Peyer's patch (tissue), 4 donors: ENCODE results near the gene CRADD. TPM values are rescaled to one million over a fixed set of nuclear protein-coding genes. Genes with fewer than 3 reads are reported as not detected.

Experiments used
- DNase-seq, 3 donors: peaks; one replicate each; pipeline ENCODE4 v3.0.0-alpha.2; 2017 to 2019
- H3K27ac ChIP-seq, 4 donors: fragments of 200-600 bp; sonication (generic); one replicate each; pipeline ENCODE4 v1.5.1; 2016 to 2019
- H3K27me3 ChIP-seq, 2 donors: fragments of 200-600 bp; sonication (generic); one replicate each; pipeline ENCODE4 v1.5.1; 2019
- H3K36me3 ChIP-seq, 3 donors: fragments of 200-600 bp; sonication (generic); one replicate each; pipeline ENCODE4 v1.5.1; 2016 to 2019
- H3K4me1 ChIP-seq, 4 donors: fragments of 200-600 bp; sonication (generic); one replicate each; pipeline ENCODE4 v1.5.1; 2016 to 2019
- H3K4me3 ChIP-seq, 4 donors: fragments of 200-600 bp; sonication (generic); 1 replicate in 3 of 4; 2 replicates in 1 of 4; pipeline ENCODE4 v1.5.1; 2016 to 2019; ENCODE audit warnings: mild to moderate bottlenecking in 1 of 4
- H3K9me3 ChIP-seq, 4 donors: fragments of 200-600 bp; sonication (generic); one replicate each; pipeline ENCODE4 v1.5.1; 2016 to 2019; ENCODE audit warnings: mild to moderate bottlenecking in 1 of 4
- CTCF ChIP-seq, 6 experiments: fragments of 450-650 bp in 4 of 6; fragments of 200-600 bp in 2 of 6; sonication (generic) in 1 of 6; IDR thresholded peaks; one replicate each; pipeline ENCODE4 v1.5.1; 2017 to 2019; ENCODE audit warnings: antibody characterized with exemption in 6 of 6, mild to moderate bottlenecking in 3 of 6, moderate library complexity in 1 of 6
- POLR2A ChIP-seq, 2 donors: fragments of 450-650 bp; IDR thresholded peaks; one replicate each; pipeline ENCODE4 v1.5.1; 2017; ENCODE audit warnings: antibody characterized with exemption in 2 of 2, mild to moderate bottlenecking in 2 of 2, moderate library complexity in 2 of 2
- total RNA-seq, 4 donors: library from RNA; depleted of rRNA; stranded (reverse); fragments of >200 nt; gene quantifications; one replicate each; pipeline ENCODE4 v1.1.0, GENCODE V29; 2016

CRADD gene
- total RNA-seq, 4 donors from 2014 or later: 66.3 to 128 (median 89.4) TPM

- Histone ChIP-seq H3K36me3 (no peaks in the 10 kb centered on the region), H3K4me3 (no peak overlapping the region), H3K27ac (no peak overlapping the region), H3K27me3 (no peaks in the 10 kb centered on the region), H3K4me1 (no peaks in the 10 kb centered on the region), H3K9me3 (no peaks in the 10 kb centered on the region)
- no peak for DNase-seq
- no peak for TF ChIP-seq CTCF (IDR thresholded peaks at IDR 0.05)
- no peak for TF ChIP-seq POLR2A (IDR thresholded peaks at IDR 0.05)
Measured at GRCh38 chr12:93829016-93829415, 151.8 kb downstream of the CRADD start.

GRCh38 chr12:93831374-93831773 is 154.2 kb downstream of the CRADD start:
- Histone ChIP-seq H3K27ac (no peak overlapping the region), H3K27me3 (no peaks in the 10 kb centered on the region), H3K4me1 (no peaks in the 10 kb centered on the region), H3K36me3 (no peaks in the 10 kb centered on the region), H3K9me3 (no peaks in the 10 kb centered on the region), H3K4me3 (no peak overlapping the region)
- TF ChIP-seq POLR2A (IDR thresholded peaks at IDR 0.05) (no peak), CTCF (IDR thresholded peaks at IDR 0.05) (no peak)
- no peak for DNase-seq

GRCh38 chr12:93832131-93832530 is 155.0 kb downstream of the CRADD start:
- Histone ChIP-seq H3K4me1 (no peaks in the 10 kb centered on the region), H3K36me3 (no peaks in the 10 kb centered on the region), H3K9me3 (no peaks in the 10 kb centered on the region), H3K27me3 (no peaks in the 10 kb centered on the region), H3K27ac (no peak overlapping the region), H3K4me3 (no peak overlapping the region)
- TF ChIP-seq CTCF (IDR thresholded peaks at IDR 0.05): no peak
- no peak for TF ChIP-seq POLR2A (IDR thresholded peaks at IDR 0.05)
- no peak for DNase-seq

GRCh38 chr12:93833946-93834345 is 156.8 kb downstream of the CRADD start:
- H3K36me3 ChIP-seq: no peaks in the 10 kb centered on the region
- TF ChIP-seq CTCF (IDR thresholded peaks at IDR 0.05) (no peak), POLR2A (IDR thresholded peaks at IDR 0.05) (no peak)
- no peaks in the 10 kb centered on the region for H3K9me3 ChIP-seq
- H3K4me3 ChIP-seq: no peak overlapping the region
- no peak overlapping the region for H3K27ac ChIP-seq
- H3K27me3 ChIP-seq: no peaks in the 10 kb centered on the region
- DNase-seq: no peak
- H3K4me1 ChIP-seq: no peaks in the 10 kb centered on the region

GRCh38 chr12:93836620-93837260 is 159.6 kb downstream of the CRADD start:
- Histone ChIP-seq H3K9me3 (no peaks in the 10 kb centered on the region), H3K27me3 (no peaks in the 10 kb centered on the region), H3K27ac (no peak overlapping the region), H3K4me1 (no peaks in the 10 kb centered on the region), H3K4me3 (no peak overlapping the region), H3K36me3 (no peaks in the 10 kb centered on the region)
- TF ChIP-seq POLR2A (IDR thresholded peaks at IDR 0.05) (no peak), CTCF (IDR thresholded peaks at IDR 0.05) (no peak)
- DNase-seq: no peak

GRCh38 chr12:93838193-93838592 is 161.0 kb downstream of the CRADD start:
- DNase-seq: peak in 2 of 3 donors; percentile 52 to 58
- Histone ChIP-seq H3K27ac (no peak overlapping the region), H3K27me3 (no peaks in the 10 kb centered on the region), H3K36me3 (no peaks in the 10 kb centered on the region), H3K4me1 (no peaks in the 10 kb centered on the region), H3K9me3 (no peaks in the 10 kb centered on the region), H3K4me3 (no peak overlapping the region)
- TF ChIP-seq POLR2A (IDR thresholded peaks at IDR 0.05) (no peak), CTCF (IDR thresholded peaks at IDR 0.05) (no peak)
